Thyroid gland (tissue), 4 donors: Measurements from ENCODE around the gene PTPRT. TPM values are rescaled to one million over a fixed set of nuclear protein-coding genes. Genes with fewer than 3 reads are reported as not detected.

Source experiments
- DNase-seq, 2 donors: peaks; one replicate each; pipeline ENCODE4 v3.0.0-alpha.2; 2019
- H3K27ac ChIP-seq, 3 donors: fragments of 200-600 bp; sonication (generic); 1 replicate in 2 of 3; 2 replicates in 1 of 3; pipeline ENCODE4 v1.5.1; 2016 to 2019; ENCODE audit warnings: mild to moderate bottlenecking in 1 of 3, moderate library complexity in 1 of 3
- H3K27me3 ChIP-seq: fragments of 200-600 bp; sonication (generic); one replicate; pipeline ENCODE4 v1.5.1; 2019
- H3K36me3 ChIP-seq, 2 donors: fragments of 200-600 bp; sonication (generic); one replicate each; pipeline ENCODE4 v1.5.1; 2016 to 2019
- H3K4me1 ChIP-seq, 2 donors: fragments of 200-600 bp; sonication (generic); one replicate each; pipeline ENCODE4 v1.5.1; 2017 to 2019
- H3K4me3 ChIP-seq, 3 donors: fragments of 200-600 bp; sonication (generic); replicated peaks in 1 of 3; 1 replicate in 2 of 3; 2 replicates in 1 of 3; pipeline ENCODE4 v1.5.1; 2016; ENCODE audit warnings: mild to moderate bottlenecking in 1 of 3
- H3K9me3 ChIP-seq: fragments of 200-600 bp; sonication (generic); one replicate; pipeline ENCODE4 v1.5.1; 2017
- CTCF ChIP-seq, 6 experiments: fragments of 200-600 bp in 3 of 6; fragments of 450-650 bp in 3 of 6; sonication (generic) in 3 of 6; IDR thresholded peaks; one replicate each; pipeline ENCODE4 v1.5.1; 2016 to 2019; ENCODE audit warnings: antibody characterized with exemption in 6 of 6, mild to moderate bottlenecking in 2 of 6, inconsistent platforms in 1 of 6, moderate library complexity in 1 of 6
- POLR2A ChIP-seq, 2 donors: fragments of 450-650 bp; IDR thresholded peaks; one replicate each; pipeline ENCODE4 v1.6.1; 2017; ENCODE audit warnings: antibody characterized with exemption in 2 of 2, mild to moderate bottlenecking in 2 of 2, moderate library complexity in 1 of 2
- WGBS, 2 donors: methylation state at CpG; one replicate each; pipeline ENCODE4 v1.1.5; 2017; 5-methylcytosine and 5-hydroxymethylcytosine counted together
- intact Hi-C: fragments of 100-400 bp; cut with DNase I; formaldehyde crosslinking; loops from one replicate; pipeline ENCODE4 v1.15.1; 2023
- total RNA-seq, 4 donors: library from RNA; depleted of rRNA; stranded (reverse); fragments of >200 nt; gene quantifications; one replicate each; pipeline ENCODE4 v1.2.3, GENCODE V29; 2016

The PTPRT gene
- total RNA-seq, 4 donors from 2014 or later, result 0.11 to 0.15 TPM; not detected in 2

GRCh38 chr20:42544926-42545325 lies 644.8 kb downstream of the PTPRT start:
- no peak for TF ChIP-seq CTCF (IDR thresholded peaks at IDR 0.05)
- no peak for TF ChIP-seq POLR2A (IDR thresholded peaks at IDR 0.05)
- intact Hi-C loops, result no loop called here
- Histone ChIP-seq H3K27me3 (no peaks in the 10 kb centered on the region), H3K27ac (no peak overlapping the region), H3K36me3 (no peaks in the 10 kb centered on the region), H3K4me3 (no peak overlapping the region), H3K9me3 (no peaks in the 10 kb centered on the region), H3K4me1 (no peaks in the 10 kb centered on the region)
- whole genome bisulfite sequencing, 2 donors, result 59 to 70% methylated on average over 5 of the region's 5 CpGs
- no peak for DNase-seq

DNA sequence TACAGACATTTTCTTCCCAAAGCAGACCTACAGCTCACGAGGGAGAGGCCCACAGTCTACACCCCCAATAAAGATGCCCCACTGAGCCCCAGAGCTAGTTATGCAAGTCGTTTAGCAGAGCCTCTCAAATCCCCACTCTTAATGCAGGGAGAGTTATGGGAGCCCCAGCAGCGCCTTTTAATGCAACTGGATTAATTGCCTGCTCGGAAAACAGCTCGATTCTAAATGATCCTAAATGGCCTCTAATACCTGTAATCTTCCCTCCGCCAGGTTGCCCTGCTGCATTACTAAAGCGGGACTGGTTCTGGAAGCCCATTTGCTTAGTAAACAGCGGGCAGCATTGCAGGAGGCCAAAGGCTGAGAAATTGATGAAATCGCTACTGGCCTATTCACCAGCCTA lies 656.9 kb downstream of the PTPRT start:
- Histone ChIP-seq H3K27ac (no peak overlapping the region), H3K4me3 (no peak overlapping the region), H3K27me3 (no peaks in the 10 kb centered on the region), H3K36me3 (no peaks in the 10 kb centered on the region), H3K9me3 (no peaks in the 10 kb centered on the region), H3K4me1 (no peaks in the 10 kb centered on the region)
- intact Hi-C loops, result no loop called here
- 77 to 82% methylated on average over 9 of the region's 9 CpGs for WGBS, 2 donors
- no peak for DNase-seq
- TF ChIP-seq POLR2A (IDR thresholded peaks at IDR 0.05), result no peak
- TF ChIP-seq CTCF (IDR thresholded peaks at IDR 0.05), result no peak

DNA sequence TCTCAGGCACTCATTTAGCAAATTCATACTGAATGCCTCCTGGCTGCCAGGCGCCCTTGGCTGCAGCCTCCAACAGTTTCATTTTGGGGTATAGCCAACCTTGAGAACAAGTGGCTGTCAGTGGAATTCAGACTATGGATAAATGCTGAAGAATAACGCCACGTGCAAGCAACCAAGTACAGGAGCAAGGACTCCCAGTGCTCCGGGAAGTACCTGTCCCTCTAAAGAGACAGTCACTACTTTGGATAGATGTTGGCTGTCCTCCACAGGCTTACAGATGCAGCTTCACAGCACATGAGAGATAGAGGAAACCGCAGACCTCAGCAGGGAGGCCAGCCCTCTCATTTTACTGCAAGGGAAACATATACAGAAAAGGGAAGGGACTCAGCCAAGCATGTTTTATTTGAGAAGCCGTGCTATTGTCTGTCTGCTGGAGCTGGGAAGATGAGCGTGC lies 658.2 kb downstream of the PTPRT start:
- TF ChIP-seq CTCF (IDR thresholded peaks at IDR 0.05) (no peak), POLR2A (IDR thresholded peaks at IDR 0.05) (no peak)
- Histone ChIP-seq H3K27me3 (no peaks in the 10 kb centered on the region), H3K4me1 (no peaks in the 10 kb centered on the region), H3K27ac (no peak overlapping the region), H3K9me3 (no peaks in the 10 kb centered on the region), H3K36me3 (no peaks in the 10 kb centered on the region), H3K4me3 (no peak overlapping the region)
- WGBS, 2 donors, result 55 to 62% methylated on average over 7 of the region's 7 CpGs
- DNase-seq, result no peak
- intact Hi-C loops, result no loop called here

DNA sequence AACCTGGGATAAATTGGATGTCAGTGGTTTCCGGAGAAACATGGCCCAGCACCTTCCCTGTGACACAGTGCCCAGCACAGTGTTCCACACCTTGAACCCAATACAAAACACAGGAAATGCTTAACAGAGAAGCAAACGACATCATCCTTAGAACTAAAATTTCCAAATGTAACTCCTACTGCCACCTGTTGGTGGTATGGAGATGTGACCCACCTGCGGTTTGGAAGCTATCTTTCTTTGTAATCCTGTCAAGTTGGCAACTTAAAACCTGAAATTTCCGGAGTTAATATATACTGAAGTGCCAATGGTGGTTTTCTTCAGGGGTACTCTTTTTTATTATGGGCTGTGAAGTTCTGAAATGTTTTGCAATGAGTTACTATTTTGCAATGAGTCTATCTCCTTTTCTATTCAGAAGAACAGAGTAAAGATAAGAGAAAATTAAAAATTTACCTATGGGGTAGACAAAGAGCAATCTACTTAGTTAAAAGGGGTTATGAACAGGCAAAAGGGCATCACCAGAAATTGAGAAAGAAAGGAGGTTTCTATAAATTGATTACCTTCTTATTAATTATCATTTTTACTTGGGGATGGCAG lies 658.8 kb downstream of the PTPRT start:
- Histone ChIP-seq H3K36me3 (no peaks in the 10 kb centered on the region), H3K9me3 (no peaks in the 10 kb centered on the region), H3K4me3 (no peak overlapping the region), H3K27ac (no peak overlapping the region), H3K4me1 (no peaks in the 10 kb centered on the region), H3K27me3 (no peaks in the 10 kb centered on the region)
- TF ChIP-seq CTCF (IDR thresholded peaks at IDR 0.05) (peak in 3 of 6 experiments; percentile 9 to 52 (median 30)), POLR2A (IDR thresholded peaks at IDR 0.05) (no peak)
- DNase-seq, result no peak
- 21 to 25% methylated on average over 4 of the region's 4 CpGs for WGBS, 2 donors
- intact Hi-C loops, result no loop called here

DNA sequence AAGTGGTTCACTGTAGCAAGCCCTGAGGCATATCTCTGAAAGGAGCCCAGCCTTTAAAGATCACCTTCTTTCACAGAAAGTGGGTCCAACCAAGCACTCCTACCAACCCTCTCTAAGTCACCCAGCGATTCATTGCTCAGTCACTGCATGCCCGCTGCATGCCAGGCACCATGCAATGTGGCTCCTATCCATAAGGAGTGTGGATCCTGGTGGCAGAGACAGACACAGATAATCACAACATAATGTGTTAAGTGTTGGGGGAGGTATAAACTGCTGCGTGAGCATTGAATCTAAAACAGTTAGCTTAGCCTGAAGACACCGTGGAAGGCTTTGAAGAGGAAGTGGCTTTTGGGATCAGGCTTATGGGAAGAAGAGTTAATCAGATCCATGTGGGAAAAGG lies 659.5 kb downstream of the PTPRT start:
- no peak overlapping the region for H3K4me3 ChIP-seq
- H3K27ac ChIP-seq, result no peak overlapping the region
- no peaks in the 10 kb centered on the region for H3K4me1 ChIP-seq
- WGBS, 2 donors, result 88 to 92% methylated on average over 4 of the region's 4 CpGs
- H3K9me3 ChIP-seq, result no peaks in the 10 kb centered on the region
- intact Hi-C loops, result no loop called here
- no peak for DNase-seq
- H3K27me3 ChIP-seq, result no peaks in the 10 kb centered on the region
- no peaks in the 10 kb centered on the region for H3K36me3 ChIP-seq
- TF ChIP-seq CTCF (IDR thresholded peaks at IDR 0.05) (no peak), POLR2A (IDR thresholded peaks at IDR 0.05) (no peak)
